GM18861 (cell line): ENCODE measurements around the gene MON1A.
"Not testable (repeated sequence)": the region's sequence is repeated elsewhere in the genome, so short reads cannot be mapped to it uniquely, and the experiment has no call there.

Source experiments
- ATAC-seq: cut with Tn5 transposase; IDR thresholded peaks from one replicate; pipeline ENCODE4 v1.9.1; 2021; ENCODE audit not compliant: unreplicated experiment

The MON1A gene

GRCh38 chr3:49917806-49918590 lies 11.6 kb downstream of the MON1A start:
- ATAC-seq, result not testable (repeated sequence)

- no peak for ATAC-seq
These were observed 12.9 kb downstream of the MON1A start for GRCh38 chr3:49916686-49917085.

GRCh38 chr3:49914906-49915305 lies 14.7 kb downstream of the MON1A start:
- ATAC-seq, result no peak

- ATAC-seq, result no peak
These were observed 16.7 kb downstream of the MON1A start for GRCh38 chr3:49912881-49913281.

GRCh38 chr3:49911611-49912010 lies 18.0 kb downstream of the MON1A start:
- ATAC-seq, result no peak

- ATAC-seq, result no peak
These were observed 18.5 kb downstream of the MON1A start for GRCh38 chr3:49911124-49911420.

- no peak for ATAC-seq
These were observed 19.0 kb downstream of the MON1A start for GRCh38 chr3:49910409-49911123.

- no peak for ATAC-seq
These were observed 21.0 kb downstream of the MON1A start for GRCh38 chr3:49908373-49909199.

- ATAC-seq, result no peak
These were observed 23.4 kb downstream of the MON1A start for GRCh38 chr3:49906073-49906743.

GRCh38 chr3:49904448-49904847 lies 25.2 kb downstream of the MON1A start:
- not testable (repeated sequence) for ATAC-seq

GRCh38 chr3:49903451-49904424 lies 25.9 kb downstream of the MON1A start, which contains the start of gene MST1R:
Gene MST1R, minus strand, starts transcription at chr3:49903873. Its CDS starts 264 bp downstream, at chr3:49903609.
- ATAC-seq, result peak; percentile 60

- ATAC-seq, result no peak
These were observed 26.9 kb downstream of the MON1A start for GRCh38 chr3:49902511-49903345.

- no peak for ATAC-seq
These were observed 28.0 kb downstream of the MON1A start for GRCh38 chr3:49901366-49902339.

- ATAC-seq, result no peak
These were observed 29.0 kb downstream of the MON1A start for GRCh38 chr3:49900491-49901153.

GRCh38 chr3:49899815-49900214 lies 29.8 kb downstream of the MON1A start:
- no peak for ATAC-seq

GRCh38 chr3:49898991-49899390 lies 30.6 kb downstream of the MON1A start:
- ATAC-seq, result no peak

GRCh38 chr3:49896345-49896744 lies 33.3 kb downstream of the MON1A start:
- no peak for ATAC-seq
